SK-N-SH treated with all-trans-retinoic acid at 6 μM for 48 hours (cell line): ENCODE results near the gene ALS2.
"Not testable (repeated sequence)": the region's sequence is repeated elsewhere in the genome, so short reads cannot be mapped to it uniquely, and the experiment has no call there.

Source experiments
- ATAC-seq: fragments of 200-7000 bp; cut with Tn5 transposase; 3 replicates; pipeline ENCODE4 v1.9.1; 2020; ENCODE audit warnings: mild to moderate bottlenecking, moderate library complexity
- ARNTL ChIP-seq: fragments of 450-650 bp; formaldehyde crosslinking; IDR thresholded peaks from 2 replicates; pipeline ENCODE4 v1.5.0; 2020; ENCODE audit warnings: low read depth, mild to moderate bottlenecking, moderate library complexity, borderline replicate concordance
- BACH2 ChIP-seq: fragments of 250-450 bp; sonication (Bioruptor Pico); IDR thresholded peaks from 2 replicates; pipeline ENCODE4 v1.9.0; 2021; ENCODE audit warnings: mild to moderate bottlenecking, borderline replicate concordance
- CSDC2 ChIP-seq: fragments of 250-450 bp; sonication (Bioruptor Pico); IDR thresholded peaks from 2 replicates; pipeline ENCODE4 v1.5.0; 2020; ENCODE audit warnings: mild to moderate bottlenecking, moderate library complexity
- CSRNP3 ChIP-seq: fragments of 250-450 bp; sonication (Bioruptor Pico); IDR thresholded peaks from 2 replicates; pipeline ENCODE4 v1.5.1; 2021; ENCODE audit warnings: mild to moderate bottlenecking, moderate library complexity
- GLIS3 ChIP-seq: fragments of 250-450 bp; sonication (Bioruptor Pico); IDR thresholded peaks from 2 replicates; pipeline ENCODE4 v1.5.0; 2020; ENCODE audit warnings: mild to moderate bottlenecking, moderate library complexity
- ISL1 ChIP-seq: fragments of 250-450 bp; sonication (Bioruptor Pico); IDR thresholded peaks from 2 replicates; pipeline ENCODE4 v2.1.2; 2022; ENCODE audit warnings: mild to moderate bottlenecking, moderate library complexity
- OSR1 ChIP-seq: fragments of 250-450 bp; sonication (Bioruptor Pico); IDR thresholded peaks from 2 replicates; pipeline ENCODE4 v1.8.0; 2022; ENCODE audit warnings: moderate library complexity, mild to moderate bottlenecking, inconsistent platforms
- PATZ1 ChIP-seq: fragments of 250-450 bp; sonication (Bioruptor Pico); IDR thresholded peaks from 2 replicates; pipeline ENCODE4 v1.8.0; 2020; ENCODE audit warnings: mild to moderate bottlenecking, moderate library complexity, borderline replicate concordance
- POU6F1 ChIP-seq: fragments of 250-450 bp; sonication (Bioruptor Pico); IDR thresholded peaks from 2 replicates; pipeline ENCODE4 v1.8.0; 2021; ENCODE audit warnings: low read depth, mild to moderate bottlenecking, moderate library complexity, borderline replicate concordance
- PPARA ChIP-seq: fragments of 250-450 bp; sonication (Bioruptor Pico); IDR thresholded peaks from 2 replicates; pipeline ENCODE4 v1.5.0; 2020; ENCODE audit warnings: mild to moderate bottlenecking, borderline replicate concordance
- RARB ChIP-seq: fragments of 250-450 bp; sonication (Bioruptor Pico); IDR thresholded peaks from 2 replicates; pipeline ENCODE4 v1.8.0; 2021; ENCODE audit warnings: mild to moderate bottlenecking, moderate library complexity
- SNAI2 ChIP-seq: fragments of 250-450 bp; sonication (Bioruptor Pico); IDR thresholded peaks from 2 replicates; pipeline ENCODE4 v1.5.0; 2020; ENCODE audit warnings: mild to moderate bottlenecking, moderate library complexity
- TOX ChIP-seq: fragments of 250-450 bp; sonication (Bioruptor Pico); IDR thresholded peaks from 2 replicates; pipeline ENCODE4 v1.8.0; 2021; ENCODE audit warnings: mild to moderate bottlenecking, moderate library complexity, borderline replicate concordance
- TSHZ2 ChIP-seq: fragments of 250-450 bp; sonication (Bioruptor Pico); IDR thresholded peaks from 2 replicates; pipeline ENCODE4 v1.5.0; 2020; ENCODE audit warnings: mild to moderate bottlenecking, moderate library complexity
- ZC3H10 ChIP-seq: fragments of 250-450 bp; sonication (Bioruptor Pico); IDR thresholded peaks from 2 replicates; pipeline ENCODE4 v1.5.1; 2021; ENCODE audit warnings: mild to moderate bottlenecking, moderate library complexity
- ZFP3 ChIP-seq: fragments of 250-450 bp; sonication (Bioruptor Pico); IDR thresholded peaks from 2 replicates; pipeline ENCODE4 v1.5.0; 2020; ENCODE audit warnings: mild to moderate bottlenecking, moderate library complexity
- ZFP30 ChIP-seq: fragments of 450-650 bp; formaldehyde crosslinking; IDR thresholded peaks from 2 replicates; pipeline ENCODE4 v1.5.0; 2022; ENCODE audit warnings: mild to moderate bottlenecking, moderate library complexity
- ZNF70 ChIP-seq: fragments of 450-650 bp; formaldehyde crosslinking; IDR thresholded peaks from 2 replicates; pipeline ENCODE4 v1.5.0; 2020; ENCODE audit warnings: mild to moderate bottlenecking, moderate library complexity
- ZNF8 ChIP-seq: fragments of 450-650 bp; formaldehyde crosslinking; IDR thresholded peaks from 2 replicates; pipeline ENCODE4 v1.5.0; 2020; ENCODE audit warnings: mild to moderate bottlenecking, moderate library complexity

The ALS2 gene

GRCh38 chr2:201674298-201674697 is 106.4 kb downstream of the ALS2 start:
- ATAC-seq, result no peak
- TF ChIP-seq OSR1 (CRISPR knock-in tag) (no peak), ZFP3 (CRISPR knock-in tag) (no peak), POU6F1 (CRISPR knock-in tag) (no peak), SNAI2 (CRISPR knock-in tag) (no peak), PATZ1 (CRISPR knock-in tag) (no peak), PPARA (CRISPR knock-in tag) (no peak), ZFP30 (CRISPR knock-in tag) (no peak)

- no peak for TF ChIP-seq ARNTL (CRISPR knock-in tag)
- TF ChIP-seq TOX, result no peak
- TF ChIP-seq PATZ1 (CRISPR knock-in tag), result no peak
- TF ChIP-seq PPARA (CRISPR knock-in tag), result no peak
- no peak for TF ChIP-seq OSR1 (CRISPR knock-in tag)
- TF ChIP-seq ZC3H10, result no peak
- TF ChIP-seq GLIS3 (CRISPR knock-in tag), result no peak
- no peak for TF ChIP-seq CSDC2
- TF ChIP-seq BACH2 (CRISPR knock-in tag), result no peak
- TF ChIP-seq ZNF8 (CRISPR knock-in tag), result no peak
- TF ChIP-seq CSRNP3 (CRISPR knock-in tag), result no peak
- no peak for TF ChIP-seq TSHZ2 (CRISPR knock-in tag)
- TF ChIP-seq ISL1 (CRISPR knock-in tag), result no peak
- no peak for ATAC-seq
Measured at GRCh38 chr2:201673546-201673945, 107.2 kb downstream of the ALS2 start.

GRCh38 chr2:201671205-201671604 is 109.5 kb downstream of the ALS2 start:
- ATAC-seq, result not testable (repeated sequence)

GRCh38 chr2:201669865-201670264 is 110.9 kb downstream of the ALS2 start:
- ATAC-seq, result no peak
- TF ChIP-seq ISL1 (CRISPR knock-in tag) (no peak), CSDC2 (no peak), CSRNP3 (CRISPR knock-in tag) (no peak), ZNF70 (no peak), ARNTL (CRISPR knock-in tag) (no peak), PPARA (CRISPR knock-in tag) (no peak), ZFP30 (CRISPR knock-in tag) (no peak), RARB (no peak), TSHZ2 (CRISPR knock-in tag) (no peak), PATZ1 (CRISPR knock-in tag) (no peak), GLIS3 (CRISPR knock-in tag) (no peak), TOX (no peak)
